HG03066 (cell line): Measurements from ENCODE around the gene DECR2.

Experiments
- ATAC-seq: cut with Tn5 transposase; IDR thresholded peaks from one replicate; pipeline ENCODE4 v1.9.1; 2021; ENCODE audit warnings: low read depth; ENCODE audit not compliant: unreplicated experiment

Gene DECR2

GRCh38 chr16:426906-427249 lies 25.2 kb downstream of the DECR2 start:
- ATAC-seq, result no peak

DNA sequence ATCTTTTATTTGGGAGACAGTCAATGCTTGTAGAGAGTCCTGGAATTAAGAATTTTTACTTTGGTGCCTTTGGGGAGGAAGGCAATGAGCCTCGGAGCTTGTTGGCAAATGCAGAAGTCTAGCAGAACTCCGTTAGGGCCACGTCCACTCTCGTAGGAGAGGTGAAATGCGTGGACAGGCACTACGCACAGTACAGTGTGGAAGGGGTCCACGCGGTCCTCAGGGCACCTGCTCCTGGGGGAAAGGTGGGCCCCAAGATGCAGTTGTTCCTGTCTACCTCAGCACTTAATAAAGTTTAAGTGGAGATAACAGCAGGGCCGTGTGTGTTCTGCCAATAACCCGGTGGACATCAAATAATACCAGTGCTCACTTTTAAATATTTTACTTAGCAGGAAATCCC lies 25.6 kb downstream of the DECR2 start:
- no peak for ATAC-seq

GRCh38 chr16:430904-431303 lies 29.2 kb downstream of the DECR2 start:
- ATAC-seq, result no peak

GRCh38 chr16:440627-441026 lies 38.9 kb downstream of the DECR2 start:
- ATAC-seq, result no peak

GRCh38 chr16:441447-441846 lies 39.8 kb downstream of the DECR2 start:
- no peak for ATAC-seq

GRCh38 chr16:442976-443375 lies 41.3 kb downstream of the DECR2 start:
- no peak for ATAC-seq

GRCh38 chr16:444027-444426 lies 42.3 kb downstream of the DECR2 start:
- no peak for ATAC-seq

- no peak for ATAC-seq
These were observed 43.9 kb downstream of the DECR2 start for GRCh38 chr16:445566-445965.

DNA sequence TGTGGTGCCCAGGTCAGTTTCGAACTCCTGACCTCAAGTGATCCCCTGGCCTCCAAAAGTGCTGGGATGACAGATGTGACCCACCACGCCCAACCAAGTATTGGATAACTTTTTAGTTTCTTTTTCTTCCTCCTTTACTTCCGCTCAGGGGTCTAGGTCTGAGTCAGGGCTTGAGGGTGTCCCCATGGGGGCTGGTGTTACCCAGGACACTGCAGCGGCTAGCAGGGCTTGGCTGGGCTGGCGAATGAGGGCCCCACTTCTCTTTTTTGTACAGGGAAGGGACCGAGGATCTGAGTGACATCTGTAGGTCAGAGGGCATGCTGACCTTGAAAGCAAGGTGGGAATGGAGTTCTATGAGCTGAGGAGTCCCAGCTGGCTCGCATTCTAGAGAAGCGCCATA lies 48.7 kb downstream of the DECR2 start:
- no peak for ATAC-seq

DNA sequence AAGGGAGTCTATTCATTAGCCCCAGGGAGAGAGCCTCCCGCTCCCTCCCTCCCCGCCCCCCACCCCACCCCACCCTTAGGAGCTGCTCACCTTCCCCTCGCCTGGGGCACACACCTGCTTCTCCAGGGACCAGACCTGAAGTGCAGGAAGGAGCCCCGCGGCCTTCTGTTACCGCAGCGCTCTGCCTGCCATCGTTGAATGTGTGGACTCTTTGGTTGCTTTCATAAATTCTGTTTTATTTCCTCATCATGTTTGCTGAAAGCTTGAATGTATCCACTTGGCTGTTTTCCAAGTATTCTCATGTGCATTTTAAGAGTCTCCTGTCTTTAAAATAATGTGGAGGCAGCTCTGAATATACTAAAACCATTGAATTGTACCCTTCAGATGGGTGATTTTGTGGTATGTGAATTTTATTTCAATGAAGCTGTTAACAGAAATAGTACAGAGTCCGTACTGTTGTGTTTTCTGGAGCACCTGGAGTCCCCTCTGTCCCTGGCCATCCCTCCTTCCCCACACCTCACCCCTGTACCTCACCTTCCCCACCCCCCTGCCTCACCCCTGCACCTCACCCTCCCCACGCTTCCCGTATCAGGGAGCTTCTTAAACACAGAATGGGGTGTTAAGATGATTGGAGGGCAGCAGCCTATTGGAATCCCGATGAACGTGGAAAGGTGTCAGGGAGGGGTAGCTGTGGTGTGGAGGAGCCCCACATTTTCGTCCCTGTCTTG lies 49.3 kb downstream of the DECR2 start:
- ATAC-seq, result no peak

GRCh38 chr16:454397-454940 lies 52.8 kb downstream of the DECR2 start:
- ATAC-seq, result no peak

DNA sequence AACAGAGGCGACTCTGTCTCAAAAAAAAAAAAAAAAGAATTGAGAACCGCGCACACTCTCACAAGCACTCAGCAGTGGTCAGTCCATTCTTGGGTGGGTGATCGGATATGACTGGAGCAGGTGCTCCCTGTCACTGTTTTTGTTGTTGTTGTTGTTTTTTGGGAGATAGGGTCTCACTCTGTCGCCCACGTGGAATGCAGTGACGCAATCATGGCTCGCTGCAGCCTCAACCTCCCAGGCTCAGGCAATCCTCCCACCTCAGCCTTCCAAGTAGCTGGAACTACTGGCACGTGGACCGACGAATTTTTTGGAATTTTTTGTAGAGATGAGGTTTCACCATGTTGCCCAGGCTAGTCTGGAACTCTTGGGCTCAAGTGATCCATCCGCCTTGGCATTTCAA lies 53.8 kb downstream of the DECR2 start:
- no peak for ATAC-seq

DNA sequence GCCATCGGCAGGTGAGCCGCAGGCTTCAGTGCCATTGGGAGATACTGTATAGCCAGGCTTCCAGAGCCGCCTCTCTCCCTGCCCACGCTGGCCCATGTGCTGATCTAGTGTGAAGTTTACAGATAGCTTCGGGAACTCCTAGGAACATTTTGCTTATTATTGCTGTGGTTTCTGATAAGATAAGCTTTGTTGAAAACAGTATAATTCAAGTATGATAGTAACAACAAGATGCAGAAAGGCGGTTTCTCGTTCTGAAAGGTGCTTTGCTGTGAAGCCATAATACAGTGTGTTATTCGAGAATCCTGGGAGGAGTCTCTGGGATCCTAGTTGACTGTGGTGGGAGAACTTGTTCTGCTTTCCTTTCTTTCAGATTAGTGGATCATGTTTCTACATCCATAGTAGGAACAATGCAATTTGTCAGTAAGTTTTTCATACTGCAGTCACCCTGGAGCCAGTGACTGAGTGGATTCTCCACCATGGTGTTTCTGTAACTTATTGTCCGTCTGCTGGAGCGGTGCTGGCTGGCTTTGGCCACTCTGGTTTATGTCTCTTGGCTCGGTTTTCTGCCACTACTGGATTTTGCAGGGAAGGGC lies 55.3 kb downstream of the DECR2 start:
- no peak for ATAC-seq

DNA sequence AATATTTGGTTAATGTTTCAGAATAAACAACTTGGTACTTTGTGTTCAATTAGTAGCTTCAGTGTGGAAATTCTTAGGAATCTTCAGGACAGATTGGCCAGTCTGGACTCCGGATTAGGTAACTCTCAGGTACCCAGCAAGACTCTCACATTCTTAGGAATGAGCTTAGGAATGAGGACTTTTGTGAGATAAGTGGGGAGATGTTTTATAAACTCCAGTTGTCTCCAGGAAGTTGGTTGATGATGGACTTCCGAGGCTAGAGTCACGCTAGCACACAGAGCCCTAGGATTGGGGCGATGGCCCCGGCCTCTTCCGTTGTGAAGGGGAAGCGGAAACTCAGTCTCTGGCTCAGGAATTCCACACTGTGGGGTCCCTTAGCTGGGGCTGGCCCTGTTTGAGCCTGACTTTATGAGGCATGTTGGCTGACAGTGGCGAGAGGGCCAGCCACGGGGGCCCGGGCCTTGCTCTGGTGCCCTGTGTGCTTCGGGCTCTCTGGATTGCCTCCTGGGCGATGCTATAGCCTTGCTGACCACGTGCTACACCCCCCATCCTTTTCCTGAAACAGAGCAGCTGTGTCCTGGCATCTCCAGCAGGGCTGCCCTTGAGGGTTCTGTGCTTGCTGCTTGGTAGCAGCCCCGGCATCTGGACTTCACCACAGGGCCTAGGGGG lies 56.2 kb downstream of the DECR2 start:
- ATAC-seq, result no peak

- ATAC-seq, result no peak
These were observed 58.1 kb downstream of the DECR2 start for GRCh38 chr16:459761-460160.

GRCh38 chr16:460787-461186 lies 59.1 kb downstream of the DECR2 start:
- no peak for ATAC-seq
